ENCODE results near the gene CCDC9B.

- no peak for TF ChIP-seq EZH2 (IDR thresholded peaks at IDR 0.05; ENCODE audit: insufficient read depth, poor library complexity, severe bottlenecking)
- no peak for TF ChIP-seq EZH2phosphoT487 (IDR thresholded peaks at IDR 0.05; ENCODE audit: insufficient read depth, low read depth)
Observed at GRCh38 chr15:40342416-40343320, 1.9 kb upstream of the CCDC9B start.

All from GM23248 (cell line).